ENCODE data around the gene LMO4.

Gene LMO4, protein sequence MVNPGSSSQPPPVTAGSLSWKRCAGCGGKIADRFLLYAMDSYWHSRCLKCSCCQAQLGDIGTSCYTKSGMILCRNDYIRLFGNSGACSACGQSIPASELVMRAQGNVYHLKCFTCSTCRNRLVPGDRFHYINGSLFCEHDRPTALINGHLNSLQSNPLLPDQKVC

DNA sequence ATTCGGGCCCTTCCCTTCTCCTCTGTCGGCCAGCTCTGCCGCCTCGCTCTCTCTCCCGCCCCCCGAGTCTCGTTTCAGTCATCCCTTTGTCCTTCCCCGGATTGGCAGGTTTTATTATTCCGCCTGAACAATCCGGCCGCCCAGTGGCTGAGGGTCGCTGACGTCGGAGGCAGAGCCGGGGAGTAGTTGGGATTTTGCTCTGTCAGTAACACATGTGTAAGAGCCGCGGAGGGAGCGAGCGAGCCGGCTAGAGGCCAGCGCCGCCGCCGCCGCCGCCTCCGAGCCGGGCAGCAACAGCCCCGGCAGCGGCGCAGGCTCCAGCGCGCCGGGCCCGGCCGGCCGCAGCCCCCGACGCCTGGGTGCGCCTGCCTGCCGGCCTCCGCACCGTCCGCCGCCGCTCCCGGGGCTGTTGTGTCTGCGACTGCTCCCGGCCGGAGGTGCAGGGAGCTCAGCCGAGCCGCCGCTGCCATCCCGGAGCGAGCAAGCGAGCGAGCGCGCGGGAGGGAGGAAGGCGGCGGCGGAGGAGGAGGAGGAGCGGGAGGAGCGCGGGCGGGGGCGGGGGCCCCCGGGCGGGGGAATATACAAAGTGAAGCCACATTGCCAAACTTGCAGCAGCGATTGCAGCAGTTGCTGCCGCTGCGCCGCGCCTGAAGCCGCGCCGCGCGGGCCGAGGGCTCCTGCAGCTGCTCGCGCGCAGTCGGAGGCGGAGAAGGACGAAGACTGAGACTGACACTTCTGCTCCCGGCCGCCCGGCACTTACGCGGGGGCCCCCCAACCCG lies at the start of gene LMO4:
LMO4 (plus strand) TSS at position 609 of the 779 bp plus-strand sequence. CDS start 3,136 bp downstream, outside the sequence.
- no peaks in the 10 kb centered on the region for H3K27me3 ChIP-seq (ENCODE audit: control insufficient read depth, insufficient read depth, low read length)
- peaks cover 14% of the 10 kb centered on the region for H3K36me3 ChIP-seq (ENCODE audit: control insufficient read depth, insufficient read depth, low read length)
- H3K4me1 ChIP-seq (ENCODE audit: control insufficient read depth, insufficient read depth, low read length), result peaks cover 26% of the 10 kb centered on the region
- peak within 1 kb of the TSS; percentile 85 for H3K9ac ChIP-seq (ENCODE audit: low read length)
- no peaks in the 10 kb centered on the region for H3K9me3 ChIP-seq (ENCODE audit: control insufficient read depth, insufficient read depth, low read depth, low read length)
- H3K4me3 ChIP-seq (ENCODE audit: low read depth, low read length), result peak within 1 kb of the TSS; percentile 84
- H3K27ac ChIP-seq (ENCODE audit: low read depth, low read length), result peak within 1 kb of the TSS; percentile 77

DNA sequence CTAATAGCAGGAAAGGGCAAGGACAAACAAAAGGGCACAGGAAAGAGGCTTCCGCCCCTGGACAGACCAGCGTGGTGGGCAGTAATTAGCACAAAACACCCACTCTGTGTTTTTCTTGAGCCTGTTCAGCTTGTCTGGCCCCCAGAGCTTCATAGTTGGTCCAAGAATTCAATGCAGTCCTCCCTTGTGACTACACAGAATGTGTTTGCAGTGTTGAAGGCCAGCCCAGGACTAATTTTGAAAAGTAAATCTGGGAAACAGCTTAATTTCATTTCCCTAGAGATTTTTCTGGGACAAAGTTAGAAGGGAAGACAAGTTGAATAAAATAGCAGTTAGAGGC lies 49.2 kb upstream of the LMO4 start:
- H3K9me3 ChIP-seq (ENCODE audit: control insufficient read depth, insufficient read depth, low read depth, low read length), result no peaks in the 10 kb centered on the region
- no peaks in the 10 kb centered on the region for H3K36me3 ChIP-seq (ENCODE audit: control insufficient read depth, insufficient read depth, low read length)
- no peak overlapping the region for H3K27ac ChIP-seq (ENCODE audit: low read depth, low read length)
- no peak overlapping the region for H3K9ac ChIP-seq (ENCODE audit: low read length)
- no peaks in the 10 kb centered on the region; the same call in 1 of the 2 replicates for H3K4me1 ChIP-seq (ENCODE audit: control insufficient read depth, insufficient read depth, low read length)
- H3K4me3 ChIP-seq (ENCODE audit: low read depth, low read length), result no peak overlapping the region
- no peaks in the 10 kb centered on the region for H3K27me3 ChIP-seq (ENCODE audit: control insufficient read depth, insufficient read depth, low read length)

DNA sequence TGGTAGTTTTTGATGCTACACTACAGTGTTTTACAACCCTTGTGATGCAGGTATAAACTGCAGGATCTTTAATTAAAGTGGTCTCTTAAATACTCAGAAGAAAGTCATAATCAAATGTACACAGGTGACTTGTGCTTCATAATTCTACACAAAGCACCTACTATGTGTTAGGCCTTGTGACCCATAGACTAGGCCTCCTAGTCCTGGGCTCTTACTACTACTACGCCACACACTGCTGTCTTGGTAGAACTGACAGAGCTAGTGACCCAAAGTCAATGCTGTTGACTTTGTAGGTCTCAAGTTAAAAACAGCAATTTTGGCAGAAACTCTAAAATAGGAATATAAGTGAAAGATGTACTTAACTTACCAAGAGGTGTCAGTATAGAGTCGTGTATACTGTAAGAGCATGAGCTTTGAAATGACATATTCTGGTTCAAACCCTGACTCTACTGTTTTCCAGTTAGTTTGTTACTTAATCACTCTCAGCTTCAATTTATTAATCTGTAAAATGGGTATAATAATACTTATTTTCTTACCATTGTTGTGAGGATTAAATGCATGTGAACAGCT lies 48.6 kb upstream of the LMO4 start:
- H3K27me3 ChIP-seq (ENCODE audit: control insufficient read depth, insufficient read depth, low read length), result no peaks in the 10 kb centered on the region
- H3K9ac ChIP-seq (ENCODE audit: low read length), result no peak overlapping the region
- H3K36me3 ChIP-seq (ENCODE audit: control insufficient read depth, insufficient read depth, low read length), result no peaks in the 10 kb centered on the region
- H3K27ac ChIP-seq (ENCODE audit: low read depth, low read length), result no peak overlapping the region
- H3K4me1 ChIP-seq (ENCODE audit: control insufficient read depth, insufficient read depth, low read length), result no peaks in the 10 kb centered on the region
- no peak overlapping the region for H3K4me3 ChIP-seq (ENCODE audit: low read depth, low read length)
- H3K9me3 ChIP-seq (ENCODE audit: control insufficient read depth, insufficient read depth, low read depth, low read length), result no peaks in the 10 kb centered on the region

DNA sequence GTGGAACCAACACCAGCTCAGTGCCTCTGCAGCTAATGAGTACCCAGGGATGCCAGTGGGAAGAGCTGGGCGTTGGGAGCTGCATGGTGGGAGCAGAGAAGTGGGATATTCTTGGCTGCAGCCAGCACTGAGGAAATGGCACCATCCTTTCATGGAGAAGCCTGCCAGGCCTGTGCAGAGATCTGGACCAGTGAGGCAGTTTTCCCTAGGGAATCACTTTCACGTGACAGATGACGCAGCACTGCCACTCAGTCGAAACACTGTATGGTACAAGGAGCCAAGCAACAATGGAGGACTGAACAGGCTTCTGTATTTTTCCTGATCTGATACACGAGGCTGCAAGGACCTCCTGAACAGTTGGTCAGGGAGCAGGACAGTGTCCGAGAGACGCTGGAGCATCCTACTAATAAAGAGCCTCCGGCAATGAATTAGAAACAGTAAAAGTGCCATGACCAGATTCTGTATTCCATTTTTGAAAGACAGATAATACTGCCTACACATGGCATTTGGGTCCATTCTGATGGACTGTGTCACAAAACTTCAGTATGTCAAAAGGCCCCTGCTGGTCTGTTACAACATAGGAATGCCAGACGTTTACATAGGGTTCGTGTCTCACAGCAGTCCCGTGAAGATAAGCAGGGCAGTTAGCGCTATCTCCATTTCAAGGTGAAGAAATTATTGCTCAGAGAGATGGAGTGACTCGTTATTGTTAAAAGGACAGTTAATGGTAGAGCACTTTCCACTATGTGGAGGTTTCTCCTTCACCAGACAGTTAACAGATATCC lies 44.0 kb upstream of the LMO4 start:
- no peaks in the 10 kb centered on the region for H3K27me3 ChIP-seq (ENCODE audit: control insufficient read depth, insufficient read depth, low read length)
- no peak overlapping the region for H3K9ac ChIP-seq (ENCODE audit: low read length)
- no peaks in the 10 kb centered on the region for H3K36me3 ChIP-seq (ENCODE audit: control insufficient read depth, insufficient read depth, low read length)
- H3K27ac ChIP-seq (ENCODE audit: low read depth, low read length), result no peak overlapping the region
- no peak overlapping the region for H3K4me3 ChIP-seq (ENCODE audit: low read depth, low read length)
- H3K4me1 ChIP-seq (ENCODE audit: control insufficient read depth, insufficient read depth, low read length), result no peaks in the 10 kb centered on the region
- no peaks in the 10 kb centered on the region for H3K9me3 ChIP-seq (ENCODE audit: control insufficient read depth, insufficient read depth, low read depth, low read length)

DNA sequence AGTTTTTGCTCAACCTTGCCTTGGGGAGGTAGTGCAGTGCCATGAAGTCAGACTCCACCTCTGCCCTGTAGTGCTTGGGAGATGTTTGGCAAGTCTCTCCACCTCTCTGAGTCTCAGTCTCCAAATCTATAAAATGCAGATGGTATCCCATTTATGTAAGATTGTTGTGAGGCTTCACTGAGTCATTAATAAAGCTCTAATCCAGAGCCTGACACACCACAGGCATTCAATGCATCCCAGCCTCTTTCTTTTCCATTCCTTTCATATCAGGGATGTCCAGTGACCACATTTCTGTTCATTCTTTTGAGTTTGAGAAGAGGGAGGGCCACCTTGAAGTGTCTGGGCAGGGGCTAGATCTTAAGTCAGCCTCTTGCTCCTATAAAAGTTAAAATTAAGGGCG lies 37.6 kb upstream of the LMO4 start:
- Histone ChIP-seq H3K4me3 (ENCODE audit: low read depth, low read length) (no peak overlapping the region), H3K4me1 (ENCODE audit: control insufficient read depth, insufficient read depth, low read length) (peaks cover 12% of the 10 kb centered on the region), H3K9ac (ENCODE audit: low read length) (no peak overlapping the region), H3K27ac (ENCODE audit: low read depth, low read length) (no peak overlapping the region), H3K36me3 (ENCODE audit: control insufficient read depth, insufficient read depth, low read length) (no peaks in the 10 kb centered on the region), H3K27me3 (ENCODE audit: control insufficient read depth, insufficient read depth, low read length) (no peaks in the 10 kb centered on the region), H3K9me3 (ENCODE audit: control insufficient read depth, insufficient read depth, low read depth, low read length) (no peaks in the 10 kb centered on the region)

DNA sequence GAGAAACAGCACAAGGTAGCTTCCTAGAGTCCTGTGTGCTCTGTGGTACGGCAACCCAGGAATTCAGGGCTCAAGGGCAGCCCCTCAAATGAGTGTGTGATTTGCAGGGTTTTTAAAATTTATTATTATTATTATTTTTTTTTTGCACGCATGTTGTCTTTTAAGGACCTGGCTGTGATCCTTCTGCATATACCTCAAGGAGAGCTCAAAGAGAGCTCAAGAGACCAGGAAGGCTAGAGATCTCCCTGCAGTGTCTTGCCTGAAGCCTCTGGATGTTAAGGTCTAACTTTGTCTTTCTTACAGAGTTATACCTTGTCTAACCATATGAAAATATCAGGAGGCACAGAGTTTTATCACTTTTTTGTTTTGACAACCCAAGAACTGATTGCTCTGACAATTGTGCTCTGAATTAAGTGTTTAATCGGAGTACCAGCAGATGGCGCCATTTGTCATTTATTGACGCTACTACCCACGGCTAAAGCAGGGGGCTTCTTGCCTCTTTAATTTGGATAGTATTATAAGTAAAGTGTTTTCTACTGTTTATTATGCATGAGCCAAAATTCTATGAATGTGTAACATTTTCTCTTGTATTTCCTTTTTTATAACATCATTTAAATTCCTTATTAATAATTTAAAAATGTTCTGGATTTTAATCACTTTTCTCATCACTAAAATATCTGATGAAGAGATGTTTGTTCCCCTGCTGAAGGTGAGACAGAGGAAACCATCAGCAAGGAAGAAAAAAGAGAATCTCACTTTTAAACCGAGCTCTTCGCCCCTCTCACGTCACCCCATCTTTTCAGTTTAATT lies 35.8 kb upstream of the LMO4 start:
- H3K36me3 ChIP-seq (ENCODE audit: control insufficient read depth, insufficient read depth, low read length), result no peaks in the 10 kb centered on the region
- peaks cover 12% of the 10 kb centered on the region for H3K4me1 ChIP-seq (ENCODE audit: control insufficient read depth, insufficient read depth, low read length)
- H3K27me3 ChIP-seq (ENCODE audit: control insufficient read depth, insufficient read depth, low read length), result no peaks in the 10 kb centered on the region
- no peak overlapping the region for H3K4me3 ChIP-seq (ENCODE audit: low read depth, low read length)
- no peaks in the 10 kb centered on the region for H3K9me3 ChIP-seq (ENCODE audit: control insufficient read depth, insufficient read depth, low read depth, low read length)
- H3K9ac ChIP-seq (ENCODE audit: low read length), result no peak overlapping the region
- no peak overlapping the region for H3K27ac ChIP-seq (ENCODE audit: low read depth, low read length)

DNA sequence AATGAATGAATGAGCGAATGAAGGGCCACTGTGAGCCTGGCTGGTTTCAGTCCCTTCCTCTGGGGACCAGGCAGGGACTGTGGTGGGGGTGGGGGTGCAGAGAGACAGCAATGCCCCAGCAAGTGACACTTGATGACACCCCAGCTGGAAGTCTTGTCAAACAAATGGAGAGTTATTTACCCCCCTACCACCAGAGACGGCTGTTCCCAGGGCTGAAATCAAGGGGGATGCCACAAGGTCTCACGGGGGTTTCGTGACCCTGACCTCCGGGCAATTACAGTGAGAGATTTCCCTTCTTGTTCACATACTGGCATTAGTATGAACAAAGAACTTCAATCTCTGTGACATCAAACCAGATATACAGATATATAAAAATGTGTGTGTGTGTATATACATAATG lies 34.0 kb upstream of the LMO4 start:
- H3K27me3 ChIP-seq (ENCODE audit: control insufficient read depth, insufficient read depth, low read length), result no peaks in the 10 kb centered on the region

DNA sequence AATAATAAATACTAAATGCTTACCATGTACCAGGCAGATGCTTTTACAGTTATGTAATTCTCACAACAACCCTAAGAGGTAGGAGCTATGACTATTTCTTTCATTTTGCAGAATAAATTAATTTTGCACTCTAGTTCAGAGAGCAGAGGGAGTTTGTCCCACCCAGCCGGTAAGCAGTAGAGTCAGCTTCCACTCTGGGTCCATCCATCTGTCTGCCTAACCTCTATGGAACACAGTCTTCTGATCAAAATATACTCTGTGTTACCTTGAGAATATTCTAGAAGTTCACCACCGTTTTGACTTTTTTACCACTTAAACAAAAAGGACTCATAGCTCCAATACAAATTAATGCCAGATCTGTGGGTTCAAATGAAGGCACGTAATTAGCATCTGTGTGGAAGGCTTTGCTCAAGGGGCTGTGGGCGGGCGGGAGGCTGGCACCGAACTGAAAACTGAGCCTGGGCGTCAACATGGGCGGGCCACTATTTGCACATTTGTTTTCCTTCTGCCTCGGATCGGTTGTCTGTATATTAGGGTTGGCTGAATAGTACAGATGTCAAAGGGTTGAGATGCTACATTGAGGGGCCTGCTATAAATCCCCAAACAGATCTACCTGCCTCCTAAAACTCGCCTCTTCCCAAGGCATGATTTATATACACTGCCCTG lies 33.1 kb upstream of the LMO4 start:
- H3K4me3 ChIP-seq (ENCODE audit: low read depth, low read length), result no peak overlapping the region
- H3K27ac ChIP-seq (ENCODE audit: low read depth, low read length), result no peak overlapping the region
- H3K27me3 ChIP-seq (ENCODE audit: control insufficient read depth, insufficient read depth, low read length), result no peaks in the 10 kb centered on the region
- H3K4me1 ChIP-seq (ENCODE audit: control insufficient read depth, insufficient read depth, low read length), result peaks cover 12% of the 10 kb centered on the region
- H3K9ac ChIP-seq (ENCODE audit: low read length), result no peak overlapping the region
- no peaks in the 10 kb centered on the region for H3K36me3 ChIP-seq (ENCODE audit: control insufficient read depth, insufficient read depth, low read length)
- H3K9me3 ChIP-seq (ENCODE audit: control insufficient read depth, insufficient read depth, low read depth, low read length), result no peaks in the 10 kb centered on the region

More for the DNA sequence above, 34.0 kb upstream of the LMO4 start:
- Histone ChIP-seq H3K27ac (ENCODE audit: low read depth, low read length) (no peak overlapping the region), H3K9ac (ENCODE audit: low read length) (no peak overlapping the region), H3K4me1 (ENCODE audit: control insufficient read depth, insufficient read depth, low read length) (peaks cover 12% of the 10 kb centered on the region), H3K9me3 (ENCODE audit: control insufficient read depth, insufficient read depth, low read depth, low read length) (no peaks in the 10 kb centered on the region), H3K4me3 (ENCODE audit: low read depth, low read length) (no peak overlapping the region), H3K36me3 (ENCODE audit: control insufficient read depth, insufficient read depth, low read length) (no peaks in the 10 kb centered on the region)

DNA sequence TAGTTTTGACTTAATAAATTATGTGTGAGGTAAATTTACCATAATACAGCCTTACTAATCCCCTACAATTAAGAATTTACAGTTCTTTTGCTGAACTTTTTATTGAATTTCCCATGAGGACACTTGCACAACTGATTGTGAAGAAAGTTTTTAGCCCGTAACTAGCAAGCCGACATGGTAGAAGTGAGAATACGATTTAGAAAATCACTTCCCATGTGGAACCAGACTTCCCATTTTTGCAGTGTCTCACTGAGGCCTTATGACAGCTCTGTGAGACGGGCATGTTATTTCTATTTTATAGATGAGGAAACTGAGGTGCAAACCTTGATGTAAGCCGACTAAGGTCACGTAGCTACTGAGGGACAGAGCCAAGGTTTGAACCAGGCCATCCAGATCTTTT lies 32.5 kb upstream of the LMO4 start:
- Histone ChIP-seq H3K36me3 (ENCODE audit: control insufficient read depth, insufficient read depth, low read length) (no peaks in the 10 kb centered on the region), H3K4me1 (ENCODE audit: control insufficient read depth, insufficient read depth, low read length) (peaks cover 12% of the 10 kb centered on the region), H3K9ac (ENCODE audit: low read length) (no peak overlapping the region), H3K9me3 (ENCODE audit: control insufficient read depth, insufficient read depth, low read depth, low read length) (no peaks in the 10 kb centered on the region), H3K4me3 (ENCODE audit: low read depth, low read length) (no peak overlapping the region), H3K27me3 (ENCODE audit: control insufficient read depth, insufficient read depth, low read length) (no peaks in the 10 kb centered on the region), H3K27ac (ENCODE audit: low read depth, low read length) (no peak overlapping the region)

DNA sequence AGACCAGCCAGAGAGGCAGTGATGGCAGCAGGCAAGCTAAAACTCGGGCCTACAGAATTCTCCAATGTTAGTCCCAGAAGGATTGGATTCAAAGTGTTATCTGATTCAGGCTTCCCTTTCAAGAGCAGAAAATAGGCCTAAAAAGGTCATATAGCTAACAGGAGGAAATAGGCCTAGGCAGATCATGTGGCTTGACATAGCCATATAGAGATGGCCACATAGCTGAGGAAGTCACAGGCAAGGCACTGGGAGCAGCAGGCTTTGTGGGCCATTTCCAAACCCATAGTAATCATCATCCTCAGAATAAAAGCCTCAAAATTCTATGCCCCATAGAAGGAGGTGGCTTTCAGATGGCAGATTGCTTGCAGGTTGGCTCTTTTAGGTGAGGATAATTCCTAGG lies 29.0 kb upstream of the LMO4 start:
- H3K27ac ChIP-seq (ENCODE audit: low read depth, low read length), result no peak overlapping the region
- H3K4me3 ChIP-seq (ENCODE audit: low read depth, low read length), result no peak overlapping the region
- H3K36me3 ChIP-seq (ENCODE audit: control insufficient read depth, insufficient read depth, low read length), result no peaks in the 10 kb centered on the region
- no peaks in the 10 kb centered on the region for H3K9me3 ChIP-seq (ENCODE audit: control insufficient read depth, insufficient read depth, low read depth, low read length)
- H3K4me1 ChIP-seq (ENCODE audit: control insufficient read depth, insufficient read depth, low read length), result peaks cover 9% of the 10 kb centered on the region
- H3K27me3 ChIP-seq (ENCODE audit: control insufficient read depth, insufficient read depth, low read length), result no peaks in the 10 kb centered on the region
- H3K9ac ChIP-seq (ENCODE audit: low read length), result no peak overlapping the region
